GM12878 (cell line): Measurements from ENCODE around the gene RFC1. TPM values are rescaled to one million over a fixed set of nuclear protein-coding genes. Genes with fewer than 3 reads are reported as not detected.

ENCODE experiments used
- ATAC-seq: fragments of 200-7000 bp; cut with Tn5 transposase; 3 replicates; pipeline ENCODE4 v1.9.1; 2020; ENCODE audit warnings: mild to moderate bottlenecking, moderate library complexity
- BruUV-seq: library from RNA; stranded (reverse); fragments of 400-500 nt; replicated peaks from 2 replicates; lab custom pipeline; 2021; lab: Mats Ljungman, UMichigan
- CTCF ChIA-PET: fragments of 300-600 bp; sonication (Branson Sonifier 250); formaldehyde crosslinking; extraction: SDS; loops from one replicate; lab custom pipeline; 2021; ENCODE audit warnings: inconsistent platforms; lab: Yijun Ruan, JAX
- POLR2A ChIA-PET: fragments of 350-600 bp; formaldehyde crosslinking; extraction: SDS; loops from one replicate; lab custom pipeline; 2021; ENCODE audit warnings: inconsistent platforms; lab: Charles Lee
- RAD21 ChIA-PET: fragments of 300-600 bp; sonication (Branson Sonifier 250); formaldehyde crosslinking; loops from one replicate; lab custom pipeline; 2023; ENCODE audit warnings: antibody characterized with exemption; ENCODE audit not compliant: unreplicated experiment; lab: Charles Lee
- SMC1A ChIA-PET: fragments of 300-600 bp; sonication (Branson Sonifier 250); formaldehyde crosslinking; loops from one replicate; lab custom pipeline; 2023; ENCODE audit not compliant: unreplicated experiment, uncharacterized antibody; lab: Charles Lee
- DNase-seq: peaks from one replicate; pipeline ENCODE4 v3.0.0-alpha.2; 2011; ENCODE audit warnings: low read depth, low spot score
- FAIRE-seq: peaks from 3 replicates; lab custom pipeline; 2011; peaks lifted over from hg19 to GRCh38; lab: Jason Lieb, UNC
- H2AFZ ChIP-seq: 2 replicates; pipeline ENCODE4 v1.6.0; 2011; ENCODE audit warnings: low read depth, low read length, control low read depth; ENCODE audit not compliant: control insufficient read depth
- H3K27ac ChIP-seq: 2 replicates; pipeline ENCODE4 v1.5.1; 2011; ENCODE audit warnings: control low read depth; ENCODE audit not compliant: control insufficient read depth, insufficient read depth
- H3K27me3 ChIP-seq, 2 experiments: replicated peaks in 1 of 2; 2 replicates each; pipeline versions ENCODE4 v1.6.0 to v1.6.1; 2011; ENCODE audit warnings: low read length in 1 of 2; ENCODE audit not compliant: control insufficient read depth in 2 of 2, insufficient read depth in 2 of 2
- H3K36me3 ChIP-seq, 2 experiments: 2 replicates each; pipeline ENCODE4 v1.5.1; 2011; ENCODE audit warnings: low read length in 1 of 2; ENCODE audit not compliant: control insufficient read depth in 2 of 2, insufficient read depth in 2 of 2
- H3K4me1 ChIP-seq: 2 replicates; pipeline ENCODE4 v1.6.1; 2011; ENCODE audit warnings: mild to moderate bottlenecking, low read length, moderate library complexity, mixed read lengths; ENCODE audit not compliant: control insufficient read depth, insufficient read depth
- H3K4me2 ChIP-seq: 2 replicates; pipeline ENCODE4 v1.6.0; 2011; ENCODE audit warnings: control low read depth; ENCODE audit not compliant: control insufficient read depth, insufficient read depth
- H3K4me3 ChIP-seq: fragments of 200-600 bp; sonication (generic); 2 replicates; pipeline ENCODE4 v1.5.1; 2016
- H3K79me2 ChIP-seq: 2 replicates; pipeline ENCODE4 v1.6.0; 2011; ENCODE audit warnings: low read length; ENCODE audit not compliant: control insufficient read depth, insufficient read depth
- H3K9ac ChIP-seq: 2 replicates; pipeline ENCODE4 v1.8.0; 2011; ENCODE audit warnings: low read length, control low read depth, mixed read lengths; ENCODE audit not compliant: control insufficient read depth, insufficient read depth
- H3K9me3 ChIP-seq: replicated peaks from 3 replicates; pipeline ENCODE4 v1.5.1; 2011; ENCODE audit warnings: mild to moderate bottlenecking, low read length; ENCODE audit not compliant: control insufficient read depth, insufficient read depth
- H4K20me1 ChIP-seq: 2 replicates; pipeline ENCODE4 v1.6.0; 2011; ENCODE audit not compliant: control insufficient read depth, insufficient read depth
- BCL3 ChIP-seq: IDR thresholded peaks from 2 replicates; pipeline ENCODE4 v1.6.1; 2011; ENCODE audit warnings: borderline replicate concordance, low read depth, mild to moderate bottlenecking, moderate library complexity, low read length; ENCODE audit not compliant: insufficient read depth, poor library complexity, severe bottlenecking
- CBX5 ChIP-seq: sonication (generic); IDR thresholded peaks from 2 replicates; pipeline ENCODE4 v1.6.1; 2016; ENCODE audit warnings: low read depth, moderate library complexity, mild to moderate bottlenecking, inconsistent platforms
- EGR1 ChIP-seq, 2 experiments: IDR thresholded peaks; 1 replicate in 1 of 2; 2 replicates in 1 of 2; pipeline ENCODE4 v1.6.1; 2011 to 2012; ENCODE audit warnings: low read depth in 2 of 2, low read length in 2 of 2, borderline replicate concordance in 1 of 2, mild to moderate bottlenecking in 1 of 2, moderate library complexity in 1 of 2
- LARP7 ChIP-seq: fragments of 450-650 bp; IDR thresholded peaks from 2 replicates; pipeline ENCODE4 v1.6.1; 2017; ENCODE audit warnings: mild to moderate bottlenecking
- MYC ChIP-seq: IDR thresholded peaks from 2 replicates; pipeline ENCODE4 v1.6.1; 2011; ENCODE audit warnings: mild to moderate bottlenecking, low read length, moderate library complexity, inconsistent platforms; ENCODE audit not compliant: insufficient read depth, insufficient replicate concordance, insufficient read length, severe bottlenecking
- NFIC ChIP-seq: IDR thresholded peaks from 2 replicates; pipeline ENCODE4 v1.6.1; 2012; ENCODE audit warnings: low read depth, mild to moderate bottlenecking, inconsistent platforms, low read length, moderate library complexity
- POLR2A ChIP-seq: IDR thresholded peaks from 2 replicates; pipeline ENCODE4 v1.6.1; 2011; ENCODE audit warnings: low read depth, mild to moderate bottlenecking, low read length
- POLR2AphosphoS2 ChIP-seq: IDR thresholded peaks from 2 replicates; pipeline ENCODE4 v1.6.1; 2011; ENCODE audit warnings: low read depth, mild to moderate bottlenecking, low read length, improper control_type of control experiment, moderate library complexity
- RBBP5 ChIP-seq: fragments of 200-600 bp; sonication (generic); conservative IDR thresholded peaks from 2 replicates; pipeline ENCODE4 v1.6.1; 2016
- RCOR1 ChIP-seq: conservative IDR thresholded peaks from 2 replicates; pipeline ENCODE4 v1.6.1; 2012; ENCODE audit warnings: low read depth, low read length, improper control_type of control experiment
- TARDBP ChIP-seq: IDR thresholded peaks from 2 replicates; pipeline ENCODE4 v1.6.1; 2016; ENCODE audit warnings: borderline replicate concordance
- TCF7 ChIP-seq: IDR thresholded peaks from 2 replicates; pipeline ENCODE4 v1.6.1; 2014; ENCODE audit warnings: antibody characterized with exemption, borderline replicate concordance
- ZNF24 ChIP-seq: fragments of 450-650 bp; IDR thresholded peaks from 2 replicates; pipeline ENCODE4 v1.6.1; 2017; ENCODE audit warnings: antibody characterized with exemption, mild to moderate bottlenecking
- WGBS: methylation state at CpG from one replicate; pipeline ENCODE4 v1.1.6; 2016; ENCODE audit warnings: low lambda C conversion rate; ENCODE audit not compliant: insufficient replicate concordance, insufficient coverage; ENCODE audit errors: missing lambda C conversion rate; 5-methylcytosine and 5-hydroxymethylcytosine counted together
- in situ Hi-C: fragments of 300-500 bp; cut with MboI; formaldehyde crosslinking; loops from 9 replicates; pipeline ENCODE4 v1.14.3; 2018; ENCODE audit warnings: mixed read lengths
- intact Hi-C: fragments of 100-400 bp; cut with micrococcal nuclease; formaldehyde crosslinking; loops from one replicate; pipeline ENCODE4 v1.14.2; 2022; ENCODE audit not compliant: unreplicated experiment
- polyA plus RNA-seq, 11 experiments: library from polyadenylated mRNA; depleted of rRNA in 4 of 11; unstranded in 6 of 11; stranded (reverse) in 5 of 11; fragments of >200 nt; fragmentation: Nextera tagmentation in 4 of 11; fragmentation: Illumina TruSeq in 1 of 11; extraction: Ambion mirVana in 4 of 11; extraction: Trizol in 1 of 11; gene quantifications; 1 replicate in 1 of 11; 2 replicates in 10 of 11; pipeline versions ENCODE4 v1.2.1 to v1.2.3, GENCODE V29; 2011 to 2016; ENCODE audit warnings: inconsistent platforms in 2 of 11, missing spikeins in 2 of 11, low read depth in 1 of 11
- total RNA-seq, 4 experiments: library from RNA; depleted of rRNA in 3 of 4; stranded (reverse); fragments of >200 nt in 3 of 4; fragmentation: Illumina TruSeq in 1 of 4; extraction: Trizol in 1 of 4; gene quantifications; 2 replicates each; pipeline versions ENCODE4 v1.2.1 to v1.2.3, GENCODE V29; 2013 to 2021

RFC1 gene
- total and polyA plus RNA-seq, 10 of the 15 experiments (the other 5 are each of a cell fraction or from before 2014, with no cell fraction given): 22.5 to 67.8 (median 40.3) TPM

- in situ Hi-C loops: no loop called here
- Histone ChIP-seq H3K4me2 (no peak overlapping the region), H3K4me3 (no peak overlapping the region), H3K36me3 (no peaks in the 10 kb centered on the region; a peak in 2 of 4 replicates), H3K9ac (no peak overlapping the region), H3K27me3 (no peaks in the 10 kb centered on the region), H4K20me1 (no peaks in the 10 kb centered on the region), H3K4me1 (no peaks in the 10 kb centered on the region), H3K79me2 (peaks cover 3% of the 10 kb centered on the region), H3K9me3 (no peaks in the 10 kb centered on the region), H2AFZ (no peak overlapping the region), H3K27ac (no peak overlapping the region)
- ATAC-seq (no peak), FAIRE-seq (no peak), DNase-seq (no peak)
- intact Hi-C loops: no loop called here
- no TSS peak for BruUV-seq
- ChIA-PET CTCF (no interaction called here), SMC1A (interaction anchor here (0.6 to 0.8 kb wide), 2 partner anchors 9 to 14 kb away, joined by 3 to 4 read pairs; no protein-coding TSS in a partner anchor), POLR2A (interaction anchor here (0.7 kb wide), 1 partner anchor 20 kb away, joined by 3 read pairs; no protein-coding TSS in a partner anchor), RAD21 (interaction anchor here (1.1 kb wide), 1 partner anchor 16 kb away, joined by 4 read pairs; no protein-coding TSS in a partner anchor)
- TF ChIP-seq NFIC (no peak), BCL3 (no peak), POLR2AphosphoS2 (no peak), TCF7 (no peak), POLR2A (no peak), RBBP5 (no peak), MYC (no peak), EGR1 (IDR thresholded peaks at IDR 0.05; ENCODE audit: borderline replicate concordance in 1 of 2, low read depth in 2 of 2, low read length in 2 of 2) (no peak), TARDBP (no peak), ZNF24 (no peak), RCOR1 (no peak), CBX5 (no peak), LARP7 (no peak)
- 98% methylated on average over 4 of the region's 4 CpGs for whole genome bisulfite sequencing
Measured at GRCh38 chr4:39337841-39338240, 28.3 kb downstream of the RFC1 start.
